Measurements from ENCODE around the gene TRAPPC12.

TRAPPC12 gene

GRCh38 chr2:3430740-3431490 is 51.4 kb downstream of the TRAPPC12 start:
- DNase-seq (no peak), ATAC-seq (ENCODE audit: insufficient read depth, low read depth) (no peak)
- H3K9me3 ChIP-seq (ENCODE audit: insufficient read depth, low read length, severe bottlenecking) = no peaks in the 10 kb centered on the region
- TF ChIP-seq EZH2 (IDR thresholded peaks at IDR 0.05; ENCODE audit: borderline replicate concordance, low read depth, low read length, severe bottlenecking) (no peak), CTCF (IDR thresholded peaks at IDR 0.05; ENCODE audit: borderline replicate concordance, extremely low read depth, low read length, poor library complexity, severe bottlenecking) (no peak)
- H3K4me3 ChIP-seq (ENCODE audit: low read depth in 1 of 2, low read length in 2 of 2) = no peak overlapping the region
- no peaks in the 10 kb centered on the region for H3K27me3 ChIP-seq (ENCODE audit: insufficient read depth, low read length, poor library complexity)
- no peak overlapping the region for H3K27ac ChIP-seq (ENCODE audit: low read length)
- no peak overlapping the region for H3K4me2 ChIP-seq (ENCODE audit: insufficient read depth, low read length)
- no peak overlapping the region for H2AFZ ChIP-seq (ENCODE audit: low read depth, low read length)
- H3K79me2 ChIP-seq (ENCODE audit: insufficient read depth, low read length) = no peaks in the 10 kb centered on the region
- H3K4me1 ChIP-seq (ENCODE audit: insufficient read depth, low read length) = no peaks in the 10 kb centered on the region
- 0 out of 2 replicates have a peak, but pooled peaks cover 5% of the 10 kb centered on the region for H4K20me1 ChIP-seq (ENCODE audit: insufficient read depth, low read length)
- peaks cover 55% of the 10 kb centered on the region for H3K36me3 ChIP-seq (ENCODE audit: insufficient read depth, low read length)
- H3K9ac ChIP-seq (ENCODE audit: low read depth, low read length) = no peak overlapping the region

GRCh38 chr2:3432067-3432466 is 52.6 kb downstream of the TRAPPC12 start:
- Histone ChIP-seq H3K27me3 (ENCODE audit: insufficient read depth, low read length, poor library complexity) (no peaks in the 10 kb centered on the region), H3K27ac (ENCODE audit: low read length) (no peak overlapping the region), H4K20me1 (ENCODE audit: insufficient read depth, low read length) (0 out of 2 replicates have a peak, but pooled peaks cover 3% of the 10 kb centered on the region), H2AFZ (ENCODE audit: low read depth, low read length) (no peak overlapping the region), H3K4me3 (ENCODE audit: low read depth in 1 of 2, low read length in 2 of 2) (no peak overlapping the region), H3K9me3 (ENCODE audit: insufficient read depth, low read length, severe bottlenecking) (no peaks in the 10 kb centered on the region), H3K4me1 (ENCODE audit: insufficient read depth, low read length) (no peaks in the 10 kb centered on the region), H3K36me3 (ENCODE audit: insufficient read depth, low read length) (peaks cover 43% of the 10 kb centered on the region), H3K4me2 (ENCODE audit: insufficient read depth, low read length) (no peak overlapping the region), H3K79me2 (ENCODE audit: insufficient read depth, low read length) (no peaks in the 10 kb centered on the region), H3K9ac (ENCODE audit: low read depth, low read length) (no peak overlapping the region)
- DNase-seq = no peak
- ATAC-seq (ENCODE audit: insufficient read depth, low read depth) = no peak
- TF ChIP-seq CTCF (IDR thresholded peaks at IDR 0.05; ENCODE audit: borderline replicate concordance, extremely low read depth, low read length, poor library complexity, severe bottlenecking) (no peak), EZH2 (IDR thresholded peaks at IDR 0.05; ENCODE audit: borderline replicate concordance, low read depth, low read length, severe bottlenecking) (no peak)

- H3K36me3 ChIP-seq (ENCODE audit: insufficient read depth, low read length) = peaks cover 37% of the 10 kb centered on the region
- TF ChIP-seq EZH2 (IDR thresholded peaks at IDR 0.05; ENCODE audit: borderline replicate concordance, low read depth, low read length, severe bottlenecking) (no peak), CTCF (IDR thresholded peaks at IDR 0.05; ENCODE audit: borderline replicate concordance, extremely low read depth, low read length, poor library complexity, severe bottlenecking) (no peak)
- H3K4me1 ChIP-seq (ENCODE audit: insufficient read depth, low read length) = no peaks in the 10 kb centered on the region
- 0 out of 2 replicates have a peak, but pooled peaks cover 3% of the 10 kb centered on the region for H4K20me1 ChIP-seq (ENCODE audit: insufficient read depth, low read length)
- no peak overlapping the region for H3K4me3 ChIP-seq (ENCODE audit: low read depth in 1 of 2, low read length in 2 of 2)
- H3K27ac ChIP-seq (ENCODE audit: low read length) = no peak overlapping the region
- no peak overlapping the region for H2AFZ ChIP-seq (ENCODE audit: low read depth, low read length)
- DNase-seq (no peak), ATAC-seq (ENCODE audit: insufficient read depth, low read depth) (no peak)
- no peak overlapping the region for H3K9ac ChIP-seq (ENCODE audit: low read depth, low read length)
- no peaks in the 10 kb centered on the region for H3K27me3 ChIP-seq (ENCODE audit: insufficient read depth, low read length, poor library complexity)
- H3K79me2 ChIP-seq (ENCODE audit: insufficient read depth, low read length) = no peaks in the 10 kb centered on the region
- no peak overlapping the region for H3K4me2 ChIP-seq (ENCODE audit: insufficient read depth, low read length)
- H3K9me3 ChIP-seq (ENCODE audit: insufficient read depth, low read length, severe bottlenecking) = no peaks in the 10 kb centered on the region
Observed at GRCh38 chr2:3432693-3433338, 53.3 kb downstream of the TRAPPC12 start.

Measured in DND-41 (cell line).